ENCODE results near the gene SLC25A12. TPM values are rescaled to one million over a fixed set of nuclear protein-coding genes. Genes with fewer than 3 reads are reported as not detected.
A peak's percentile ranks its signal among the peaks of the same experiment; 100 is the strongest.

Gene SLC25A12
- total and polyA plus RNA-seq, 12 donors, result 9.2 to 26.0 (median 21.0) TPM

DNA sequence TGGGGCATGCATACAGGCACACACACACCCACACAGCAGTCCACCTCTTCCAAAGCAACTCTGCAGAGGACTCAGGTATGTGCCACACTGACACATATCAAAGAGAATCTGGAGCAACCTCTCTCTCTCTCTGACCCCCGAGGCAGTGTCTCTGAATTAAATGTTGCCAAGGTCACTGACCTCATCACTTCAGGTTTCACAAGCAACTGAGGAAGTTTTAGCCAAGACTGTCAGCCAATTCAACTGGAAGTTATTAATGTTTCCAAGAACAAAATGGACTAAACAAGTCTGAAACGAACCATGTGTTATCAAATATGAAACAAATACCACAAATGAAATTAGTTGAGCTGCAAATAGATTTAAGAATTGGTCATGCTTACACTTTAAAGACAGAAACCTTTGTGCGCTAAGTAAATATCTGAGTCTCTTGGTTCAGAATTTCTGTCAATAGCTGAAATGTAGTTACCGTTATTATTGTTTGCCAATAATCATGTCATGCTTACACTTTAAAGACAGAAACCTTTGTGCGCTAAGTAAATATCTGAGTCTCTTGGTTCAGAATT lies 86.1 kb downstream of the SLC25A12 start:
- H3K27me3 ChIP-seq, result no peaks in the 10 kb centered on the region
- 64 to 65% (median 65%) methylated on average over 5 of the region's 5 CpGs for WGBS, 4 donors
- H3K4me3 ChIP-seq, result no peak overlapping the region
- no peaks in the 10 kb centered on the region for H3K36me3 ChIP-seq (replicated peaks in 1 of 2)
- H3K9me3 ChIP-seq (replicated peaks in 1 of 3), result no peaks in the 10 kb centered on the region
- DNase-seq, result peak in 1 of 7 donors; percentile 25
- peaks cover 0 to 9% of the 10 kb centered on the region in 2 donors for H3K4me1 ChIP-seq (replicated peaks in 1 of 2)
- H3K27ac ChIP-seq, result no peak overlapping the region
- intact Hi-C loops (cut with DNase I), result no loop called here
- TF ChIP-seq POLR2A (IDR thresholded peaks at IDR 0.05) (no peak), CTCF (IDR thresholded peaks at IDR 0.05) (no peak)

GRCh38 chr2:171807119-171807518 lies 86.9 kb downstream of the SLC25A12 start:
- Histone ChIP-seq H3K36me3 (replicated peaks in 1 of 2) (no peaks in the 10 kb centered on the region), H3K9me3 (replicated peaks in 1 of 3) (no peaks in the 10 kb centered on the region), H3K4me3 (no peak overlapping the region), H3K27me3 (no peaks in the 10 kb centered on the region), H3K27ac (no peak overlapping the region), H3K4me1 (replicated peaks in 1 of 2) (peaks cover 0 to 9% of the 10 kb centered on the region in 2 donors)
- intact Hi-C loops (cut with DNase I), result no loop called here
- WGBS, 4 donors, result 9 to 11% (median 11%) methylated on average over 3 of the region's 3 CpGs
- DNase-seq, result no peak
- TF ChIP-seq CTCF (IDR thresholded peaks at IDR 0.05) (no peak), POLR2A (IDR thresholded peaks at IDR 0.05) (no peak)

GRCh38 chr2:171804456-171804855 lies 89.6 kb downstream of the SLC25A12 start:
- intact Hi-C loops (cut with DNase I), result no loop called here
- no peaks in the 10 kb centered on the region for H3K36me3 ChIP-seq (replicated peaks in 1 of 2)
- 95 to 100% (median 96%) methylated on average over 3 of the region's 3 CpGs for WGBS, 4 donors

GRCh38 chr2:171803757-171804156 lies 90.3 kb downstream of the SLC25A12 start:
- Histone ChIP-seq H3K27ac (no peak overlapping the region), H3K4me3 (no peak overlapping the region), H3K36me3 (replicated peaks in 1 of 2) (no peaks in the 10 kb centered on the region), H3K9me3 (replicated peaks in 1 of 3) (no peaks in the 10 kb centered on the region), H3K4me1 (replicated peaks in 1 of 2) (peaks cover 0 to 9% of the 10 kb centered on the region in 2 donors), H3K27me3 (no peaks in the 10 kb centered on the region)
- WGBS, 4 donors, result 71 to 87% (median 79%) methylated on average over 5 of the region's 5 CpGs
- TF ChIP-seq CTCF (IDR thresholded peaks at IDR 0.05), result no peak
- TF ChIP-seq POLR2A (IDR thresholded peaks at IDR 0.05), result no peak
- DNase-seq, result no peak
- intact Hi-C loops (cut with DNase I), result no loop called here

More at GRCh38 chr2:171804456-171804855, 89.6 kb downstream of the SLC25A12 start:
- H3K4me1 ChIP-seq (replicated peaks in 1 of 2), result peaks cover 0 to 9% of the 10 kb centered on the region in 2 donors
- no peak for DNase-seq
- TF ChIP-seq CTCF (IDR thresholded peaks at IDR 0.05) (no peak), POLR2A (IDR thresholded peaks at IDR 0.05) (no peak)
- no peak overlapping the region for H3K4me3 ChIP-seq
- H3K27ac ChIP-seq, result no peak overlapping the region
- H3K9me3 ChIP-seq (replicated peaks in 1 of 3), result no peaks in the 10 kb centered on the region
- H3K27me3 ChIP-seq, result no peaks in the 10 kb centered on the region

Data from adrenal gland (tissue), 12 donors.